HG02588 (cell line): Measurements from ENCODE around the gene SPSB1.
"Not testable (repeated sequence)": the region's sequence is repeated elsewhere in the genome, so short reads cannot be mapped to it uniquely, and the experiment has no call there.

Experiments used
- ATAC-seq: cut with Tn5 transposase; IDR thresholded peaks from one replicate; pipeline ENCODE4 v1.9.1; 2021; ENCODE audit warnings: mild to moderate bottlenecking, moderate library complexity; ENCODE audit not compliant: unreplicated experiment

The SPSB1 gene

DNA sequence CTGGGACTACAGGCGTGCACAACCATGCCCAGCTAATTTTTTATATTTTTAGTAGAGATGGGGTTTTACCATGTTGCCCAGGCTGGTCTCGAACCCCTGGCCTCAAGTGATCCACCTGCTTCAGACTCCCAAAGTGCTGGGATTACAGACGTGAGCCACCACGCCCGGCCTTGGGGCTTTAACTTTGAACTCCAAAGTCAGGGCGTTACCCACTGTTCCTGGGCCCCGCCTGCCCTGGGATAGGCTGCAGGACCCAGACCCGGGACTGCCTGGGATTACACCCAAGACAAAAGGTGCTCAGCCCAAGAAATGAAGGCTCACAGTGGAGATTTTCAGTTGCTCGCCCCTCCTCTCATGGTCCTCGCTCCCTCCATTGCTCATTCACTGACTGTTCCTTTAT, 92.7 kb downstream of the SPSB1 start:
- ATAC-seq = not testable (repeated sequence)

GRCh38 chr1:9385801-9386573, 93.3 kb downstream of the SPSB1 start:
- ATAC-seq = no peak

GRCh38 chr1:9388335-9389180, 95.9 kb downstream of the SPSB1 start:
- no peak for ATAC-seq

GRCh38 chr1:9389968-9390367, 97.3 kb downstream of the SPSB1 start:
- no peak for ATAC-seq

DNA sequence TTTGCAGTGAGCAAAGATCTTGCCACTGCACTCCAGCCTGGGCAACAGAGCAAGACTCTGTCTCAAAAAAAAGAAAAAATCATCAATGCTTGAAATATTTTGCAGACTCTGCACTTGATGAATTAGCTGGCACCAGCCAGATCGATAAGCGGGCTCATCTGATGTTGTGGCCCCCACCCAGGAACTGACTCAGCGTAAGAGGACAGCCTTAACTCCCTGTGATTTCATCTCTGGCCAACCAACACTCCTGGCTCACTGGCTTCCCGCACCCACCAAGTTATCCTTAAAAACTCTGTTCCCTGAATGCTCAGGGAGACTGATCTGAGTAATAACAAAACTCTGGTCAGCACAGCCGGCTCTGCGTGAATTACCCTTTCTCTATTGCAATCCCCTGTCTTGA, 98.9 kb downstream of the SPSB1 start:
- no peak for ATAC-seq

DNA sequence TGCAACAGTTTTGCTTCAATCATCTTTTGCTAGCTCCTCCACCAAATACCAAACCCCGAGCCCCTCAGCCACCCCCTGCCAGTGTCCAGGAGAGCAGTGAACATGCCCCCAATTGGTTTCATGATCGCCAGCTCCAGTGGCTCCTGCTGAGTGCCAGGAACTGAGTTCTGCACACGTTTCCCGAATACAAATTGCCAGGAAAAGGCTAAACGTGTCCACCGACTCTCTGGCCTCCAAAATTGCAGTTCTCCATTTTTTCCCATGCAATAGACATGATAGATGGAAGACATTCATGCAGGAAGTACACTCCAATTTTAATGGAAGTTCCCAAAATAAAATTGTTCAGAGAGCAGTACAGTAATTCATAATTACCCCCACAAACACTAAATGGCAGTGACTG, 101.3 kb downstream of the SPSB1 start:
- no peak for ATAC-seq

- no peak for ATAC-seq
Observed at GRCh38 chr1:9395018-9395417, 102.3 kb downstream of the SPSB1 start.

DNA sequence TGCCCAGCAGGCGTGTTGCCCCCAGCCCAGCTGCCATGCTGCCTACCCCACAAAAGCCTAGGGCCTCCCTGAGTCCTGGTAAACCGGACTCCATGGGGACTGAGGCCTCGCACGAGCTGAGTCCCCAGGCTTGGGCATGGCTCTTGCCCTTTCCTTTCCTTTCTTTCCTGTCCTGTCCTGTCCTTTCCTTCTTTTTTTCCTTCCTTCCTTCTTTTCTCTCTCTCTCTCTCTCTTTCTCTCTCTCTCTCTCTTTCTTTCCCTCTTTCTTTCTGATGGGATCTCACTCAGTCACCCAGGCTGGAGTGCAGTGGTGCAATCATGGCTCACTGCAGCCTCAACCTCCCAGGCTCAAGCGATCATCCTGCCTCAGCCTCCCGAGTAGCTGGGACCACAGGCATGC, 104.4 kb downstream of the SPSB1 start:
- ATAC-seq = no peak

GRCh38 chr1:9397997-9398526, 105.4 kb downstream of the SPSB1 start:
- no peak for ATAC-seq

- ATAC-seq = no peak
Observed at GRCh38 chr1:9399510-9400424, 107.1 kb downstream of the SPSB1 start.

DNA sequence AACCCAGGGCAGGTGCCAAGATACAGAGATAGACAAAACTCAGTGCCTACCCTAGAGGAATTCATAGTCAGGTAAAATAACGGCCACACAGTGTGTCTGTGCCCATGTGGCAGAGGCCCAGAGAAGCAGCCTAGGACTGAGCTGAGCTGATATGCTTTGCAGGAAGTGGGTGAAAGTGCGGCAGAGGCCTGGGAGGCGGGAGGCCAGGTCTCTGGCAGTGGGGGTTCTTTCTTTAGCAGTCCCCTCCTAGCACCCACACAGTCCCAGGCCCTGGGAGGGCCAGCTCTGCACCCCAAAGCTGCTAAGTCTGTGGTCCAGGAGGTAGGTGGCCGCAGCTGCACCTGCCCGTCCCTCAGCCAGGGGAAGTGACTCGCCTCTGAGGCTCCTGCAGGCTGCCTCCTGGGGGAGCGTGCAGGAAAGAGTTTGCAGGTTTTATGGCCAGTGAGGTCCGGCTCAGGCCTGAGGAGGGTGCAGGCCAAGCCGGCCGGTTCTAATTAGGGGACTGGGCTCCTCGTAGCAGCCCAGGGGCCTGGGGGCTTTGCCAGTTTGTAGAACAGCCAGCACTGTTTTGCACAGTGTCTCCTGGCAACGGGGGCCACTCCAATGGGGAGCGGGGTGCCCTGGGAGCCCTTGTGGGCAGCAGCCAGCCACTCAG, 107.9 kb downstream of the SPSB1 start:
- no peak for ATAC-seq

- no peak for ATAC-seq
Observed at GRCh38 chr1:9401080-9401453, 108.4 kb downstream of the SPSB1 start.

DNA sequence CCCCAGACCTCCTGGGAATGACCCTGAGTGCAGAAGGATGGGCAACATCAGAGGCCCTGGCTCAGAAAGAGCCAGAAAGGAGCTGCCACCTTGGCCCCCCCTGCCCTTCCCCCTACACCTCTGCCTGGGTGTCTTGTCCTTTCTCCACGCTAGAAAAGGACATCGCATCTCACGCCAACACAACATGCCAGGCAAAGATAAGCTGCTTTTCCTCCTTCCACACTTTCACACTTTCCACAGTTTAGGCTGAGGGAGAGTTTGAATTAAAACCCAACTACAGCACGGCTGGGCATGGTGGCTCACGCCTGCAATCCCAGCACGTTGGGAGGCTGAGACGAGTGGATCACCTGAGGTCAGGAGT, 109.5 kb downstream of the SPSB1 start:
- ATAC-seq = no peak

GRCh38 chr1:9402717-9403225, 110.1 kb downstream of the SPSB1 start:
- no peak for ATAC-seq

DNA sequence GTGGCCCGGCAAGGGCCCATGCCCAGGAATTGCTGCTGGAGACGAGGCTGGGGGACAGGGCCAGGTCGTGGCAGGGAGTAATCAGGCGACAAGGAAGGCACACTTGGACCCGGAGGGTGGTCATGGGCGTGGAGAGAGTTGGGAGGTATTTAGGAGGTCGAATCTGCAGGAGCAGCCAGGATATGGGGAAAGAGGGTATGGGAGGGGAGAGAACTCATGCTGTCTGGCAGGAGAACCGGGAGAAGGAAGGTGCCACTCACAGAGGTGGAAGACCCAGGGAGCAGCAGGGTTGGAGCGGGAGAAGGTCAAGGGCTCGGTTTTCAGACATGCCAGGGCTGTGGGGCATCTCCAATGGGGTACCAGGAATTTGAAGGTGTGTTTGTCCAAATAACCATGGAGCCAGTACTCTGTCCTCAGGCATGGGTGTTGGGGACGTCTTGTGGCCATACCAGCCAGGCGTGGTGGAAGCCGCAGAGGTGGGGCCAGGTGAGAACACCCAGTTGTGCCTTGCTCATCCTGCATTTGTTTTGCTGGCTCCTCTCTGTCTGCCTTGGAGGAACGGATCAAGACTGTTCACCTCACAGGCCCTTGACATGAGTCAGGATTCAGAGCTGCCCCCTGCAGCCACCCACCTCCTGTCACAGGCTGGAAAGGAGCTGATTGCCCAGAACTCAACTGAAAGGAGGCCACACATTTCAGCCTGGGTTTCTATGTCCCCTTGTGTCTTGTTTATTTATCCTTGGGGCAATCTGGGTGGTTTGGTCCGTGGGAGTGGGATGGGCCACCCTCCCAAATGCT, 111.6 kb downstream of the SPSB1 start:
- ATAC-seq = no peak

GRCh38 chr1:9406111-9406510, 113.4 kb downstream of the SPSB1 start:
- no peak for ATAC-seq

DNA sequence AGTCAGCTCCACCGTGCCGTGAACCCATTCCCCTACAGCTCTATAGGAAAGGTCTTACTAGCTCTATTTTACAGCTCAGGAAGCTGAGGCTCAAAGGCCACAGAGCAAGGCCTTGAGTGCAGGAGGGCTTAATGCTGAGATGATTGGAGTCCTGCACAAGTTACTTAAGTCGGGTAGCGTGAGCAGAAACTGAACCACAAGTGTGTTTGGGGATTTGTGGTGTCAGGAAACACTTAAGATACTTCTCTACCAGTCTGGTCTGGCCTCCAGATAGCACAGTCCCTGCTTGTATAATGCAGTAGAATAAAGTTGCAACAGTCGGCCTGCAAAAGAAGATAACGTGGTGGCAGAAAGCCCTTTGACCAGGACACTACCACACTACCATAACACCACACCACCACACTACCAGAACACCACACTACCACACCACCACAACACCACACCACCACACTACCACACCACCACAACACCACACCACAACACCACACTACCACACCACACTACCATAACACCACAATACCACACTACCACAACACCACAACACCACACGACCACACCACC, 118.1 kb downstream of the SPSB1 start:
- no peak for ATAC-seq

GRCh38 chr1:9413071-9413876, 120.6 kb downstream of the SPSB1 start:
- ATAC-seq = peak; percentile 66
